AG09309 (cell line): ENCODE data around the gene FBXW12.
"Not testable (repeated sequence)": the region's sequence is repeated elsewhere in the genome, so short reads cannot be mapped to it uniquely, and the experiment has no call there.

Experiments
- DNase-seq: peaks from one replicate; pipeline ENCODE4 v3.0.0-alpha.2; 2010; ENCODE audit warnings: low read depth
- H3K4me3 ChIP-seq: 2 replicates; pipeline ENCODE4 v1.5.1; 2011; ENCODE audit warnings: mild to moderate bottlenecking, low read depth, low read length, moderate library complexity; ENCODE audit not compliant: control insufficient read depth
- CTCF ChIP-seq: IDR thresholded peaks from 2 replicates; pipeline ENCODE4 v1.5.1; 2011; ENCODE audit warnings: mild to moderate bottlenecking, low read depth, low read length, inconsistent platforms; ENCODE audit not compliant: insufficient read depth, control insufficient read depth; ENCODE audit errors: missing control alignments

FBXW12 gene

DNA sequence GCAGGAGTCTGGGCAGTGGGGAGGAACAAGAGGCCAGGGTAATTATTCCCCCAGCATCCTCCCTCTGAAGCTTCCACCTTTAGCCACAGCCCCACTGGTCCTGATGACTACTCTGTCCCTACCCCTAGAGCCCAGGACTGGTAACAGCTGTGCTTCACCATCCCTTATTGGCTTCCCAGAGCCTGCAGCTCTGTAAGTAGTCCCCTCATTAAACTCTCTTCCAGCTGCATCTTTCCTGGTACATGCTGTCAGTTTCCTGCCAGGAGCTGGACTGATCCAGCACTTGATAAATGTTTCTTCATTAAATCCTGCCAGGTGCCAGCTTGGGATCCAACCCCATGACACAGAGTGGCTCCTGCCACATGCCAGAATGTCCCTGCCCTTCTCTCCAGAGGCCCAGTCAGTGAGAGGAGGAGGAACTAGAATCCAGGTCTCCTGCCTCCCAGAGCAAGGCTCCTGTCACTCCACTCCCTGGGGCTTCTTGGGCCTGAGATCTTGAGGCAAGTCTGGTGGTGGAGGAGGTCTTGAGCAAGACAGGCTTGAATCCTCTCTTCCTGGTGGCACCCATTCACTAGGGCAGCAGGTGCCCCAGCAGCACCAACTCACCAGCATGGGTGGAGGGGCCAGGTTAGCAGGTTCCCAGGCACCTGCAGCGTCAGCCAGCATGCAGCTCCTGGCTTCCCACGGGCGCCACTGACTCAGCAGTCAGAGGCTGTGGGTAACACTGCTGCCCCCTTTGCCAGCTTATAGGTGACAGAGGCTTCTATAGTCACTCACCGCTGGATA lies 27.6 kb downstream of the FBXW12 start:
- no peak overlapping the region for H3K4me3 ChIP-seq
- no peak for DNase-seq
- no peak for TF ChIP-seq CTCF

DNA sequence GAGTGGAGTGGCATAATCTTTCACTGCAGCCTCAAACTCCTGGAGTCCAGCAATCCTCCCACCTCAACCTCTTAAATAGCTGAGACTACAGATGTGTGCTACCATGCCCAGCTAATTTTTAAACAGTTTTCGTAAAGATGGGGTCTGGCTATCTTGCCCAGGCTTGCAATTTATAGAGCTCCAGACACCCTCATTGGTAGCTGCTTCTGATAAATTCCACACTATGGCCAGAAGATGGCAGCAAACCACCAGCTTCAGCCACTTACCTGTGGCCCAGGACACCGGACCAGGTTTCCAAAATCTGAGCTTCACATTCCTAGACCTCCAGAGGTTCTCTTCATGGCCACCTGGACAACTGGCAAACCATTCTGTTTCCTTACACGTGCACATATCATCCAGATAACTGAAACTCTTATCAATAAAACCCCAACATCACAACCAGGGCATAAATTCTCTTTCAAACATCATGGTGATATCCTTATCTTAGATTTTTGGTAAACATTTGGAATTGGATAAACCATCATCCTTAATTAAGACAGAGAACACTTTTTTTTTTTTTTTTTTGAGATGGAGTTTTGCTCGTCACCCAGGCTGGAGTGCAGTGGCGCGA lies 28.9 kb downstream of the FBXW12 start:
- peak; percentile 82 for TF ChIP-seq CTCF
- no peak overlapping the region for H3K4me3 ChIP-seq
- DNase-seq, result peak; percentile 3

GRCh38 chr3:48401434-48401901 lies 29.4 kb downstream of the FBXW12 start:
- not testable (repeated sequence) for DNase-seq, H3K4me3 ChIP-seq

- DNase-seq, result peak; percentile 67
- TF ChIP-seq CTCF, result no peak
- no peak overlapping the region for H3K4me3 ChIP-seq
Measured at GRCh38 chr3:48402281-48402732, 30.3 kb downstream of the FBXW12 start.

DNA sequence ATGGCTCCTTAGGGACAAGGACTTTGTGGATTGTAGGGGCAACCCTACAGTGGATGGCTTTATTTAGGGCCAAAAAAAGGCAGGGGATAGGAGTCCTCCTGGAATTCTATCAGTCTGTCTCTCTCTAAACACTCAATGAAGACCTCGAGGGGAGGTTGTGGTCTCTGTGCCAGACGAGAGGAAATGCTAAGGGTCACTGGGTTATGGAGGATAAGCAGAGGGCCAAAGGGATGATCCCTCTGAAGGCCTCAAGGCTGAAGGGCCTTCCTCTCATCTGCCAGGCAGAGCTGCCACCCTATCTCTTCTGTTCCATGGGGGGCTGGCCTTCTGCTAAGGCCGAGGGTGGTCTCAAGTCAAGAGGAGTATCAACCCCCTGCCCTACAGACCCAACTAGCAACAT lies 30.9 kb downstream of the FBXW12 start:
- TF ChIP-seq CTCF, result no peak
- no peak overlapping the region for H3K4me3 ChIP-seq
- DNase-seq, result no peak

DNA sequence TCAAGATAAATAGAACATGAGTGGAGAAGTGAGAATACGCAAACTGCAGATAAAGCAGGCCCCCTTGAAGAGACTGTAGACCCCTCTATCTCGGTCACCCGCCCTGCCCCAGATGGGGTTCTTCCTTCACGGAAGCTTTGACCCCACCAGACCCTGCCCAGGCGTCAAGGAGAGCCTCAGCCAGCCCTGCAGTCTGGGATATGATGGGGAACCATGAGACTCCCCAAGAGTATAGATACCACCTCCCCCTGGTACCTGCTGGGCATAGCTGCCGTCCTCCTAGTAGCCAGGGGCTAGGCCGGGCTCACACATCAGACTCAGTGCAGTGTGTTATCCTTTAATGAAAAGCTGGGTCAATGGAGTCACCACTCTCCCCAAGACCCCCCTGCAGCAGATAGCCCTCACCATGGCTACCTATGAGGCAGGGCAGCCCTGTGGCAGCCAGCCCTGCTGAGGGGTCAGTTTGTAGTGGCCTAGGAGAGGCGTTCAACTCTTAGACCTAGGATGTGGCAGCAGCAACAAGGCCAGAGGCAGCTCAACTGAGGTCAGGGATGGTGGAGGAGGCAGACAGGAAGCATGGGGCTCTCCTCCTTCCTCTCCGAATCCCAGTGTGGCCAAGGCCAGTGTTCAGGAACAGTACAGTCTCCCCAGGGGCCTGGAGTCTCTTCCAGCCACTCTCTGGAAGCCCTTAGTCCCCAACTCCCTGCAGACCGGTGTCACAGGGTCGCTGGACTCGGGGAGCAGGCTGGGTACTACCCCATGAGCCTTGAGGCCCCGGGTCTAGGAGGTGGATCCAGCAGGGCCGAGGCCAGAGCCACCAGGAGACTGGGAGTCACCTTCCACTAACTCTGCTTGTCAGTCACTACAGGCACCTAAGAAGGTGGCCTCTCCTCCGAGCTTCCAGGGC lies 31.8 kb downstream of the FBXW12 start:
- TF ChIP-seq CTCF, result no peak
- no peak overlapping the region for H3K4me3 ChIP-seq
- no peak for DNase-seq
